ENCODE results near the gene TMED5.
"Not testable (repeated sequence)": the region's sequence is repeated elsewhere in the genome, so short reads cannot be mapped to it uniquely, and the experiment has no call there.

Gene TMED5

GRCh38 chr1:93179886-93180722 is at the start of gene TMED5:
TMED5 (minus strand) TSS chr1:93180413; CDS start chr1:93180242, 171 bp downstream.
- FAIRE-seq: no peak

- no peak for FAIRE-seq
These were observed 42.9 kb upstream of the TMED5 start for GRCh38 chr1:93223023-93223675.

GRCh38 chr1:93221913-93222312 is 41.7 kb upstream of the TMED5 start:
- FAIRE-seq: no peak

GRCh38 chr1:93220716-93221115 is 40.5 kb upstream of the TMED5 start:
- not testable (repeated sequence) for FAIRE-seq

- no peak for FAIRE-seq
These were observed 39.2 kb upstream of the TMED5 start for GRCh38 chr1:93219443-93219842.

- FAIRE-seq: no peak
These were observed 35.1 kb upstream of the TMED5 start for GRCh38 chr1:93215322-93215721.

GRCh38 chr1:93207211-93207610 is 27.0 kb upstream of the TMED5 start:
- no peak for FAIRE-seq

GRCh38 chr1:93206567-93206954 is 26.3 kb upstream of the TMED5 start:
- no peak for FAIRE-seq

- no peak for FAIRE-seq
These were observed 25.8 kb upstream of the TMED5 start for GRCh38 chr1:93205892-93206566.

- FAIRE-seq: no peak
These were observed 20.5 kb upstream of the TMED5 start for GRCh38 chr1:93200714-93201113.

GRCh38 chr1:93200086-93200620 is 19.9 kb upstream of the TMED5 start:
- FAIRE-seq: no peak

GRCh38 chr1:93199150-93199549 is 18.9 kb upstream of the TMED5 start:
- FAIRE-seq: no peak

- no peak for FAIRE-seq
These were observed 16.4 kb upstream of the TMED5 start for GRCh38 chr1:93196591-93196990.

GRCh38 chr1:93194231-93194990 is 14.2 kb upstream of the TMED5 start:
- peak; percentile 41 for FAIRE-seq

GRCh38 chr1:93190432-93190831 is 10.2 kb upstream of the TMED5 start:
- no peak for FAIRE-seq

- FAIRE-seq: no peak
These were observed 6.5 kb upstream of the TMED5 start for GRCh38 chr1:93186667-93187066.

- FAIRE-seq: no peak
These were observed 755 bp upstream of the TMED5 start, which contains the start of gene CCDC18 for GRCh38 chr1:93180723-93181613. CCDC18 (plus strand) TSS chr1:93180724; CDS start chr1:93183362, 2,638 bp downstream.

GRCh38 chr1:93178418-93178817 is 1.8 kb downstream of the TMED5 start:
- FAIRE-seq: no peak

- no peak for FAIRE-seq
These were observed 2.2 kb downstream of the TMED5 start for GRCh38 chr1:93177991-93178390.

GRCh38 chr1:93174638-93175037 is 5.6 kb downstream of the TMED5 start:
- FAIRE-seq: not testable (repeated sequence)

GRCh38 chr1:93172778-93173177 is 7.4 kb downstream of the TMED5 start:
- FAIRE-seq: no peak
